GM21786 (cell line): ENCODE measurements around the gene TMEM120B.

Experiments
- ATAC-seq: cut with Tn5 transposase; IDR thresholded peaks from one replicate; pipeline ENCODE4 v1.9.1; 2021; ENCODE audit not compliant: unreplicated experiment

Gene TMEM120B

GRCh38 chr12:121812921-121813896 lies 100.7 kb downstream of the TMEM120B start:
- ATAC-seq = no peak

DNA sequence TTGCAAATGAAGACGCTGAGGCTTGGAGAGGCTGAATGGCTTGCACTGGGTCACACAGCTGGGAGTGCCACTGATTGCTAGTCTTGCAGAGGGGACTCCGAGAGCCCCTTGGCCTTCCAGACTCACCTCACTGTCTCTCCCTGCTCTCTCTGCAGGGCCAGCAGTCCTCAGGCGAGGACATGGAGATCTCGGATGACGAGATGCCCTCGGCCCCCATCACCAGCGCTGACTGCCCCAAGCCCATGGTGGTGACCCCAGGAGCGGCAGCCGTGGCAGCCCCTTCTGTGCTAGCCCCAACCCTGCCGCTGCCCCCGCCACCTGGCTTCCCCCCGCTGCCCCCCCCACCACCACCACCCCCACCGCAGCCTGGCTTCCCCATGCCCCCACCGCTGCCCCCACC lies 101.4 kb downstream of the TMEM120B start:
- ATAC-seq = no peak

DNA sequence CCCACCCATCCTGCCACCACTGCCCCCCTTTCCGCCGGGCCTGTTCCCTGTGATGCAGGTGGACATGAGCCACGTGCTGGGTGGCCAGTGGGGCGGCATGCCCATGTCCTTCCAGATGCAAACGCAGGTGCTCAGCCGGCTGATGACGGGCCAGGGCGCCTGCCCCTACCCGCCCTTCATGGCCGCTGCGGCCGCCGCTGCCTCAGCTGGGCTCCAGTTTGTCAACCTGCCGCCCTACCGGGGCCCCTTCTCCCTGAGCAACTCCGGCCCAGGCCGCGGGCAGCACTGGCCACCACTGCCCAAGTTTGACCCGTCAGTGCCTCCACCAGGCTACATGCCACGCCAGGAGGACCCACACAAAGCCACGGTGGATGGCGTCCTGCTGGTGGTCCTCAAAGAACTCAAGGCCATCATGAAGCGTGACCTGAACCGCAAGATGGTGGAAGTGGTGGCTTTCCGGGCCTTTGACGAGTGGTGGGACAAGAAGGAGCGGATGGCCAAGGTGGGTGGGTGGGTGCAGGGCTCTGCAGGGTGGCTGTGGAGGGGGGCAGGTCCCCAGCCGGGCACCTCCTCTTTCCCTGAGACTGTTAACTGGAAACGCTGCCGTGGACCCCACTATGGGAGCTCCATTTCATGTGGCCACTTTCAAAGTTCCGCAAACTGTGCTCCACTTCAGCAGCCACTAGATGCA lies 102.0 kb downstream of the TMEM120B start:
- no peak for ATAC-seq

GRCh38 chr12:121815263-121815662 lies 102.7 kb downstream of the TMEM120B start:
- ATAC-seq = no peak

- no peak for ATAC-seq
Measured at GRCh38 chr12:121816925-121817647, 104.5 kb downstream of the TMEM120B start.

- ATAC-seq = no peak
Measured at GRCh38 chr12:121817648-121818043, 105.1 kb downstream of the TMEM120B start.

DNA sequence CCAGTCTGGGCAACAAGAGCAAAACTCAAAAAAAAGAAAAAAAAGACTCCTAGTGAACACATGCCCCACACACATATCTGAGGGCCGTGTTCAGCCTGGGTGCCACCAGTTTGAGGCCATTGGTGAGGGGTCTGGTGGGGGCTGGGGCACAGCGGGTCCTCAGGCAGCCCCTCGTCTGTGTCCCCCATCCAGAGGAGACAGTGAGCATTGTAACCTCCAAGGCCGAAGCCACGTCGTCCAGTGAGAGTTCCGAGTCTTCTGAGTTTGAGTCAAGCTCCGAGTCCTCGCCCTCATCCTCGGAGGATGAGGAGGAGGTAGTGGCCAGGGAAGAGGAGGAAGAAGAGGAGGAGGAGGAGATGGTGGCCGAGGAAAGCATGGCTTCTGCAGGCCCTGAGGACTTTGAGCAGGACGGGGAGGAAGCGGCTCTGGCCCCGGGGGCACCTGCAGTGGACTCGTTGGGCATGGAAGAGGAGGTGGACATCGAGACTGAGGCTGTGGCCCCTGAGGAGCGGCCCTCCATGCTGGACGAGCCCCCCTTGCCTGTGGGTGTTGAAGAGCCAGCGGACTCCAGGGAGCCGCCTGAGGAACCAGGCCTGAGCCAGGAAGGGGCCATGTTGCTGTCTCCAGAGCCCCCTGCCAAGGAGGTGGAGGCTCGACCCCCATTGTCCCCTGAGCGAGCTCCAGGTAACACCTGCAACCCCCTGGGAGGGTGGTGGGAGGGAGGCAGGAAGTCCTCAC lies 106.8 kb downstream of the TMEM120B start:
- no peak for ATAC-seq

GRCh38 chr12:121820056-121820455 lies 107.5 kb downstream of the TMEM120B start:
- no peak for ATAC-seq

- ATAC-seq = no peak
Measured at GRCh38 chr12:121822393-121823100, 110.0 kb downstream of the TMEM120B start.

- no peak for ATAC-seq
Measured at GRCh38 chr12:121823101-121823726, 110.7 kb downstream of the TMEM120B start.

DNA sequence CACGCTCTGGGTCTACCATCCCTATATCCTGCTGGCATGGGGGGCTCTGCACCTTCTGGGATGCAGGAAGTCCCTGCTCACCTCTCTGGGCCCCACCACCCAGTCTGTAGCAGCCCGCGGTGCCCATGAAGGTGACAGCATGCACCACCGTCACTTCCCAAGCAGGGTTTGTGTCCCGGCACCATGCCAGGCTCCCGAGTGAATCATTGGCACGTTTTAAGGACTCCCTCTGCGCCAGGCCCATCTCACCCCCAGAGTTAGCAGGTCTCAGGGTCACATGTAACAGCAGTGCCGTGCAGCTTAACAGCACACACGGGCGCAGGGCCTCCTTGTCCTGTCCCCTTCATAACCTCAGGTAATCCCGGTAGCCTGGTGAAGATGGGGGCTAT lies 111.2 kb downstream of the TMEM120B start:
- ATAC-seq = no peak

GRCh38 chr12:121825041-121825523 lies 112.5 kb downstream of the TMEM120B start:
- no peak for ATAC-seq

DNA sequence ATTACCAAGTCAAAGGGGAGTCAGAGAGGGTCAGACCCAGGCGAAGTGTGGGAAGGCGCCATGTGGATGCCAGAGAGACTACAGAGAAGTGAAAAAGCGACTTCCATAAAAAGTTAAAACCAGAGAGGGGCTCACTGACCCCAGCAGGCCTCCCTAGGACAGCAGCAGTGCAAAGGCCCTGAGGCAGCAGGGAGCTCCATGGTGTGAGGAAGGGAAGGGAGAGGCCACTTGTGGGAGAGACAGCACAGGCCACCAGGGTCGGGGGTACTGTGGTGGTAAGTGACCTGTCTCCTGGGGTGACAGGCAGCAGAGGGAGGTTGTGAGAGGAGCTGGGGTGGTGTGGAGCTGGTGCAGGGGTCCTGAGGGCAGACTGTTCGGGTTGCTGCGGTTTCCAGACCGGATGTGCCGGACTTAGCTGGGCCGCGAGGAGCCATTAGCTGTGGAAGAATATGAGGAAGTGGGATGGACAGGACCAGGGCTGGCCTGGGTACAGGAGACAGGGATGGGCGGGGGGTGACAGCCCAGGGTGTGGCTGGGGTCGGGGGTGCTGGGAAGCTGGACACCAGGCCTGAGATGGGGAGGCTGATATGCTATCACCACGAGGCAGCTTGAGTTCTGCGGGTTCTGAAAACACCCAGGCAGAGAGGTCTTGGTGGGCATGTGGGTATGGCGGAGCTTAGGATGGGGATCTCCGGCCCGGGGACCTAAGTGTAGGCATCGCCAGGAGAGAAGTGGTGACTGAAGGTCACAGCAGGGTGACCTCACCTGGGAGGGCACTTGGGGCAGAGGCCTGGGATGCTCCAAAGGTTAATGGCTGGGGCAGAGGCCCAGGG lies 114.0 kb downstream of the TMEM120B start:
- no peak for ATAC-seq

GRCh38 chr12:121827351-121828099 lies 115.0 kb downstream of the TMEM120B start:
- ATAC-seq = no peak

GRCh38 chr12:121828306-121828705 lies 115.8 kb downstream of the TMEM120B start:
- ATAC-seq = no peak

DNA sequence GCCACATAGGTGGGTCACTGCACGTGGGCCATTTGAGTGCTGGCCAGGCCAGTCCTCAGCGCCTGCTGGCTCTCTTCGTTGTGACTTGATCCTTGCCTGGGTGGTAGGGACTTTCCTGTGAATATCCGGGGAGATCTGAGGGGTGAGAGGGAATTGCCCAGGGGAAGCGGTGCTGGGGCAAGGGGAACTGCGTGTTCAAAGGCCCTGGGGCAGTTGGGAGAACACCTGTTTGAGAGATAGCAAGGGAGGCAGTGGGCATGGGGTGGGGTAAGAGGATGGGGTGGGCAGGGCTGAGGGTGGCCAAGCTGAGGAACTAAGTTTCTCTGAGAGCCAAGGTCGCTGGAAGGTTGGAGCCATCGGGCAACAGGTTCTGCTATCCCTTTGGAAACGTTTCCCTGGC lies 116.3 kb downstream of the TMEM120B start:
- ATAC-seq = no peak

DNA sequence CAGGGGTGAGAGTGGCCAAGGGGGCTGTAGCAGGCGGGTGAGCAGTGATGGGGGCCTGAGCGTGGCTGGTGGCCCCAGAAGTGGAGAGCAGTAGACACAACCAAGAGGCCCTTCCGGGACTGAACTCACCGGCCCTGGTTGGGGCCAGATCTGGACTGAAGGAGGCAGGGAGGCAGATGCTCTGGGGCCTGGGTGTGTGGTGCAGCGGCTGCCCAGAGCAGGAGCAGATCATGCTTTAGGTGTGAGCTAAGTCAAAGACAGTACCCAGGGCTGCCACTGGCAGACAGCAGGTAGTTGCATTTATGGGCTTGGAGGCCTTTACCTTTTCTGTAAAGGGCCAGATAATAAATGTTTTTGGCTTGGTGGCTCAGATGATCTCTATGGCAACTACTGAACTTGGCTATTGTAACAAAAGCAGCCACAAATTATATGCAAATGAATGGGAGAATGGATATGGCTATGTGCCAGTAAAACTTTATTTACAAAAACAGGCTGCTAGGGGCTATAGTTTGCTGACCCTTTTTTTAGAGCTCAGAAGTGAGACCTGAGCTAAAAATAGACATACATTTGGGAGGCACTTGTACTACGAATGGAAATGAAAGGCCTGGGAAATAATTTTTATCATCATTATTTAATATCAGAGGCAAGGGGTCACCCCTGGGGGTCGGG lies 116.8 kb downstream of the TMEM120B start:
- no peak for ATAC-seq
